Activated naive CD4-positive, alpha-beta T cell treated with anti-CD3 and anti-CD28 coated beads, Interleukin-2, amount 50 U/mL, for 16 hours (primary cell): ENCODE results near the gene USP53.
"Not testable (repeated sequence)": the region's sequence is repeated elsewhere in the genome, so short reads cannot be mapped to it uniquely, and the experiment has no call there.

Experiments used
- DNase-seq: peaks from one replicate; pipeline ENCODE4 v3.0.0-alpha.2; 2020

The USP53 gene

DNA sequence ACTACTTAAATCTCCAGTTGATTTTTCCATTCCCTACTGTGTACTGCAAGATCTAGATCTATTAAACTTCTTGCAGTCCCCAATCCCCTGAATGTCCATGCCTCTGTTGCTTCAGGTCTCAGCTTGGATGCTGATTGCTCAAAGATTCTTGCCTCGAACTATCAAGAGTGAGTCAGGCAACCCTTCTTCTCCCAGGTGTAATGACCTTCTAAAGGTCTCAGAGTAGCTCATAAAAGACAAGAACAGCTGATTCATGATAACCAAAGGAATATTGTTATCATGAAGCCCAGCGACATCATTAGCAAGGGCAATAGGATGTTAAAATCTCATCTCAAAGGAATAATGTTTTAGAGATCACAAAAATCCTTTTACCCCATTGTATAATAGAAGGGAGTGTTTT is 116.2 kb downstream of the USP53 start:
- no peak for DNase-seq

DNA sequence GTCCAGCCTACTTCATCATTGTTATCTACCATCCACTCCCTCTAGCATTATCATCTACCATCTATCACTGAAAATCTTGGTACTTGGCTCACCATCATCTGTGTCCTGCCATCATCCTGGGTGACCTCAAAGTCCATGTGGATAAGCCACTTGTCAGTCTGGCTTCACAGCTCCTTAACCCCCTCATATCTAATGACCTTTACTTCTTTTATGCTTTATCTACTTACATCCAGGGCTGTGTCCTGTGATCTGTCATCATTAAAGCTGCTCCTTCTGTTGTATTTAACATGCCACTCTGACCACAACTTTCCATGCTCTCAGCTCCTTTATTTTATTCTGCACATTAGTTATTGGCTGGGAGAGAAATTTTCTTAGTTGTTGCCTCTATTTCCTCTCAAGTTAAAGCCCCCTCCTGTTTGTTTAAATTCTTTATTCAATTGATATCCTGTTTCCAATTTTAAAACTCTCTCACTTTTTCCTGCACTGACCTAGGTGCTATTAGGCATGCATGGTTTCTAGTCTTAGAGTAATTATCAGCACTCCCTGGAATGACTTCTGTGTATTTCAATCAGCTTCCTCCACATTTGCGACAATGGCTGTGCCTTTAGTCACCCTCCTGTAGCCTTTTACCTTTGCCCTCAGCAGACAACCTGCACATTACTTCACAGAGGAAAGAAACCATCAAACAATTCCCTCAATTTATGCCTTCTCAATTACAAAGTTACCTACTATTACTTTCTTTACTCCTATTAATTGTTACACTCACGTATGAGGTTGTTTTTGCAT is 117.5 kb downstream of the USP53 start:
- no peak for DNase-seq

GRCh38 chr4:119336332-119336979 is 123.9 kb downstream of the USP53 start:
- not testable (repeated sequence) for DNase-seq

DNA sequence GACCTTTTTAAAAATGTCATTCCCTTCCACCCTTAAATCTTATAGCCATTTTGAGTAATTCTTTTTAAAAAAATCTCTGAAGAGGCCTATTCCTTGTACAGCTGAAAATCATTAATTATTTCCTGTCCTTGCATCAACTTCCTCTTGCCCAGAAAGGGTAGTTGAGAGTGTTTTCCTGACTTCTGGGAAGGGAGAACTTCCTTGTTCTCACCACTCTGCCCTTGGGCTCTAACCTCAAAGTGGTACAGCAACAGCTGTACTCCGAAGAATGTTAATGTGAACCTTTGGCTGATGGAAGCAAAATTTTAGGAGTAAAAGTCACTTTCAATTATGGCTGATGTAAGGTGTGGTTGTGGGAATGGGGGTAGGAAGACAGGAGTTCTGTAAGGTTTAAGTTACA is 124.5 kb downstream of the USP53 start:
- DNase-seq = no peak

DNA sequence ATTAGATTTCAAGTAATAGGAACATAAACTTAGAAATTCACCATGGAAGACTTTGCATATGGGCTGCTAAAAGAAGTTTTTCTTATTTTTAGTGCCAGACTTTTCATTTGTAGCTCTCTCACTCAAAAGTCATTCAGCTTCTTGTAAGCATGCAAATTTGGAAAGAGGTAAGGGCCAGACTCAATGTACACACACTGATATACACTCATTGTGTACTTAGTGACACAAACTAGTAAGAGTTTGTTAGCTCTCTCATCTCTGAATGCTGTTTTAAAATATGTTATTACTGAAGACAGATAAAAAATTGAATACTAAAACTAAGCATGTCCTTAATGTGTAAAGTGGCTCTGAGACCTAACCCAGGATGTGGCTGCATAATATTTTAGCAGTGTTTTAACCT is 127.4 kb downstream of the USP53 start:
- DNase-seq = not testable (repeated sequence)

DNA sequence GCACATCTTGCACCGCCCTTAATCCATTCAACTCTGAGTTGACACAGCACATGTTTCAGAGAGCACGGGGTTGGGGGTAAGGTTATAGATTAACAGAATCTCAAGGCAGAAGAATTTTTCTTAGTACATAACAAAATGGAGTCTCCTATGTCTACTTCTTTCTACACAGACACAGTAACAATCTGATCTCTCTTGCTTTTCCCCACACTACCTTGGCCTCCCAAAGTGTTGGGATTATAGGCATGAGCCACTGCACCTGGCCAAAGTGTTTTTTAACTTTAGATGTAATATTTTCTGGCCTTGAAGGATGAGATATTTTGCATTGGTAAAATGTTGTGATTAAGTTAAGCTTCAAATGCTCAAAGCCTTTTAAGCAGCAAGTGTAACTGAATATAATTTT is 130.8 kb downstream of the USP53 start:
- not testable (repeated sequence) for DNase-seq
